Stimulated activated CD8-positive, alpha-beta memory T cell treated with anti-CD3 and anti-CD28 coated beads, Interleukin-15, amount 100 ng/mL, for 4 hours (primary cell): ENCODE results near the gene ZAP70.
"Not testable (repeated sequence)": the region's sequence is repeated elsewhere in the genome, so short reads cannot be mapped to it uniquely, and the experiment has no call there.

Source experiments
- DNase-seq, 2 donors: peaks; one replicate each; pipeline ENCODE4 v3.0.0-alpha.2; 2020; ENCODE audit warnings: low read depth in 2 of 2

ZAP70 gene

DNA sequence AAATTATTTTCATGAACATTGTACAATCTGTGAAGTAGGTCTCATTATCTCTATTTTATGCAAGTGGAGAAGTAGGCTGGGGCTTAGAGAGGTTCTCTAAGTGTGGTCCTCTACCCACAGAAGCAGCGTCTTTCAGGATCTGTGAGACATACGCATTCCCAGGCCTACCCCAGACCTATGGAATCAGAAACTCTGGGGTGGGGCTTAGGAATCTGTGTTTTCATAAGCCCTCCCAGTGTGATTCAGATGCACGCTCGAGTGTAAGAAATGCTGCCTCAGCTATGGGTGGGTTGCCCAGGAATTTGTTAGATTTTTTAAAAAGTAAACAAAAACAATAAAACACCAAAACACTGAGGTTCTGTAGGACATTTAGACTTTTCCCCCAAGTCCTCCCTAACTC lies 14.8 kb upstream of the ZAP70 start:
- DNase-seq: no peak

- no peak for DNase-seq
These were observed 13.5 kb upstream of the ZAP70 start for GRCh38 chr2:97699765-97700444.

GRCh38 chr2:97701186-97701585 lies 12.2 kb upstream of the ZAP70 start:
- no peak for DNase-seq

DNA sequence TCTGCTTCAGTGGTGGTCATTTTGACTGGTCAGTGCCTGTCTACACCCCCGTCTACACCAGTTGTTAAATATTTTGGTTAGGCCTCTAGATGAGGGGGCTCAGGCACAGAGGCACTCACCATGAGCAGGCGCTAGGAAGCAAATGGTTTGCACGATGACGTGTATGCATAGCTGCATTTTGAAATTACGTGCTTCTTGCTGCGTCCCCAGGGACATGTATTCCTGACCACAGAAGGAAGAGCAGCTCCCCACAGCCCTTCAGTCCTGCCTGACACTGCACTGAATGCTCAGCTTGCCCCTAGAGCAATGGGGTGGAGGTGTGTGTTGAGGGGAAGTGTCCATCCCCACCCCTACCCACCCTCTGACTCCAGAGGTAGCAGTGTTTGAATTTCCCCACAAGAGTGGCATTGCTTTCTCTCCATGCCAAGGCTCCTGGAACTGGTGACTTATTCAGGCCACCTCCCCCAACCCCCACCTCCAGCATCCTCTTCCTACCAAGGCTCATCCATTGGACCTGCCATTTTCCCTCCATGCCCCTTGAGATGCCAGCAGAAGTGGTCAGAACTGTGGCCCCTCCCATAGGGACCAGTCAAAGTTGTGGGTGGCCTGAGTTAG lies 11.4 kb upstream of the ZAP70 start:
- no peak for DNase-seq

GRCh38 chr2:97702731-97703470 lies 10.5 kb upstream of the ZAP70 start:
- DNase-seq: no peak

DNA sequence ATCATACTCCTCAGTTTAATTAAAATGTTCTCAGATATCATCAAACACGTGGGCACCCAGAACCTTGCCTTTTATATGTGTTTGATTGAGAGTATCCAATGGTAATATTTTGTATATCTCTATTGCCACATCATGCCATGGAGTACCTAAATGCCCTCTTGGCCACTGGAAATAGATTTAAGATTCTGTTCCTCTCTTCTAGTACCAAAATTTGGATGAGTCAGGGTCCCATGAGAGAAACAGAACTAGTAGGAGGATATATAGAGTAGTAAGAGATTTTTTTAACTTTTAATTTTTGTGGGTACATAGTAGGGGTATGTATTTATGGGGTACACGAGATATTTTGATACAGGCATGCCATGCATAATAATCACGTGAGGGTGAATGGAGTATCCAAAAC lies 9.6 kb upstream of the ZAP70 start:
- no peak for DNase-seq

DNA sequence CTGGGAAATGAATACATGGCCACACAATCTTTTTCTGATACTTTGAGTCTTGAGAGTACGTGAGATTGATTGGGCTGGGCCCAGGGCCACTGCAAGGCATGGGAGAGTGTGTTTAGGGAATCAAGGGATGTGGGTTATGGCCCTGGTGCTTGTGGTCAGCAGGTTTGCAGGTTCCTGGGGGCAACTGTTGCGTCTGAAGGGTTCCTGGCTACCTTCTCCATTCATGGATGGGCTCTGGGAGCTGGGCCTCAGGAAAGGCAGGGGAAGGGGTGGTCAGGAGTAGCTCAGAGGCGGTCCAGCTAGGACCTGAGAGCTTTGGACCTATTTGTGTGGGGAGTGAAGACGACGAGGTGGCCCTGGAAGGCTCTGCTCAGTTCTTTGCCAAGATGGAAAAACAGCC lies 8.4 kb upstream of the ZAP70 start:
- DNase-seq: no peak

DNA sequence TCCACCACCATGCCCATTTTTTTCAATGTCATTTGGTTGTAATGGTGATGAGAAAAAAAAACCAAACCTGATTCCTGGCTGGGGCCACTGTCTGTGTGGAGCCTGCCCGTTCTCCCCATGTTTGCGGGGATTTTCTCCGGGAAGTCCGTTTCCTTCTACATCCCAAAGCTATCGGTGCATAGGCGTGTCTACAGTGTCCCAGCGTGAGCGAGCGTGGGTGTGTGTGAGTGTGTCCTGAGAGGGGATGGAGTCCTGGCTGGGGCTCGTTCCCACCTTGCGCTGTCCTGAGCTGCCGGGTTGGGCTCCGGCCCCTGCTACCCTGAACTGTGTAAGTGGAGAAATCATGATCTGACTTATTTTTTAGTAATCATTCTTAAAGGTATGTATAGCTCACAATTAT lies 7.3 kb upstream of the ZAP70 start:
- DNase-seq: no peak

DNA sequence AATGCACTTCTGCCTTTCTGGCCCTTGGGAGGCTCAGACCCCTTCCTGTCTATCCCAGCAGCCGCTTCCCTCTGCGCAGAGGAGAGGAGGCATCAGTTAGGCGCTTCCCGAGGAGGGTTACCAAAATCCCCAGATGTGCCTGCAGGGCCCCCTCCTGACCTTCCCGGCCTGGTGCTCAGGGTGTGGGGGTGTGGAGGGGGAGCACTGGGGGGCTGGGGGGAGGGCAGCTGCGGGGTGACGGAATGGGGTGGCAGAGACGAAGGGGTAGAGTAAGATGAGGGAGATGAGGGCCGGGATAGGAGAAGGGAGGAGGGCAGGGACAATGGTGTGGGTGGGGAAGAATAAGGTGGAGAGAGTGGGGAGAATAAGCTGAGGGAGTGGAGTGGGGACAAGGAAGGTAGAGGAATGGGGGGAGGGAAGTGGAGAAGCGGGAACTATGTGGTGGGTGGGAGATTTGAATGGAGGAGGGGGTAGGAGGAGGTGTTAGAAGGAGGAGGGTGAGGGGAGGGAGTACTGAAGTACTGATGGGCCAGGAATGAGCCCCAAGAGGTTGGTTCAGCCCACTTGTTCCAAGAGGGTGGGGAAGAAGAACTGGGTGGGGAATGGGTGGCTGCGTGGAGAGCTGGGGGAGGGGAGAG lies 6.5 kb upstream of the ZAP70 start:
- DNase-seq: no peak

DNA sequence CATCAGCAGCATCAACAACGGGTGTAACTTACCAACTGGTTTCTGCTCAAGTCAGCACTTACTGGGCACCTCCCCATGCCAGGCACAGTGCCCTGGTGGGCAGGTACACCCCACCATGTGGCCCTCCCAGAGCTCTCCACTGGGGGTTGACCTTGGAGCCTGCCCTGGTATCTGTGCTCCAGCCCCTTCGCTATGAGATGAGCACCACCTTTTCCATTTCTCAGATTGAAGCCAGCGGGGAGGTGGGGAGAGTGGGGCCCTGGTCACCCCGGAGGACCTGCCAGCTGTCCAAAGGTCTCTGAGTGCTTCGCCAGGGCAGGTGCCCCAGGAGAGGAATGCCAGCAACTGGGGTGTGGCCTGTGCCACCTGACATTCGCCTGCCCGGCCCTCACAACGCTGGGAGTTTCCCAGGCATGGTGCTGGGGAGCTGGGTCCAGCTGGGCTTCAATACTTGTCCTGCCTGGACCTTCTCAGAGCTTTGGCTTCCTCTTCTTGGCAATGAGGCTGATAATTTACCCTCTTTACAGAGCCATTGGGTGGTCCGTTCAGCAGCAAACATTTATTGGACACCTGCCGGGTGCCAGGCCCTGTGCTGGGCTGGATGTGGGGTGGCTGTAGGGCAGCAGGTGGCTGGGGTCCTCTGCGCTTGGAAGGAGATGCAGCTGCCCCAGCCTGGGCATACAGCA lies 5.9 kb upstream of the ZAP70 start:
- DNase-seq: no peak

DNA sequence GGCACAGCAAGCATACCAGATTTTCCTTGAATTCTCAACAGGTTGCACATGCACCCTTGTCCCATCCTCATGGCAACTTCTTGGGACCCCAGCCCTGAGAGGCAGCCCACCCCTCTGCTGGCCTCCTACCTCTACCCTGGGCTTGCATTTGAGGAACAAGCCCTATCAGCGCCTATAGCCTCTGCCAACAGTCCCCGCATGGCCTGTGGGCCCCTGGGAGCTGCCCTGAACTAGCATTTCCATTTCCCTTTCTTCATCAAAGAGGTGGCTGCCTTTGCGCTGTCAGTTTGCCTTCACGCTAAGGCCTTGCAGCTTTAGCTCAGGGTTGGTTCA lies 5.4 kb upstream of the ZAP70 start:
- DNase-seq: no peak

DNA sequence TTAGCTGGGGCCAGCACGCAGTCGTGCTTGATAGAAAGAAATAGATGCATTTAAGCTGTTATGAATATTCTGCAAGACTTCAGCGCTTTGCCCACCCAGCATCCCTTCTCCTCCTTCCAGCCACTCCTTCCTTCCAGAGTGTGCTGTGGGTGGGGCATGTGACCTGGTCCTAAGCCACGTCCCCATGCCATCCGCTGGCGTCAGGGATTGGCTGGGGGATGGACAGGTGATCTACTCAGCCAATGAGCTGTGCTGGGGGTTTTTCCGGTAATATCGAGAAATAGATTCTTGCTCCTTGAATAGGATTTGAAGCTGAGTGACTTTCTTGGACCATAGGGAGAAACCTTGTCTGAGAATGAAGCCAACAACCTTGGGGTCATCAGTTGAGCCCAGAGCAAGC lies 4.8 kb upstream of the ZAP70 start:
- DNase-seq: no peak

DNA sequence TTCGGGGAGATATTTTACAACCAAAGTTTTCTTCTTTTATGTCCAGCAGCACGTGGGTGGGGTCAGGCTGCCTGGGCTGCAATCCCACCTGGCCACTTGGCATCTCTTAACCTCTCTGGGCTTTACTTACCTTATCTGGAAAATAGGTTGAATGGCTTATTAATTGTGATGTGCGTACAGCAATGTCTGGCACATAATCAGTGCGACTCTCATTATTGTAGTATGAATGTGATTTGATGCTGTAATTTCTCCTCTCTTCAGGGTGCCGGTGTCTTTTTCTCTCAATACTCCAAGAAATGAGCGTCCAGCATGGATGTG lies 2.0 kb upstream of the ZAP70 start:
- DNase-seq: no peak

DNA sequence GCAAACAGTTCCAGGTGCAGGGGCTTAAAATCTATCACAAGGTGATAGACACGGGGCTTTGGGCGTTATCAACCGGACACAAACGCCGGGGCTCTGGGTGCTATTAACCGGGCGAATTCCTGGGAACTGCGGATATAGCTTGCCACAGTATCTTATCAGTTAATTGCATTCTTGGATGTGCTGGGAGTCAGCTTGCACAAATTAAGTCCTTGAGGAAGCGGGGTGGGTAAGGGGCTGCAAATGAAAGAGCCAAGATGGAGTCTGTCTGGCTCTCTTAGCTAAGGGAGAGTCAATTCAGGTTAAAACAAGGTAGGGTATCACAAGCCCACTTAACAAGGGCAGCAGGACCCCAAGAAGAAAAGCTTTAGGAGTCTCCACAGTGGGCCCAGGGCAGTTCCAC lies 1.2 kb upstream of the ZAP70 start:
- not testable (repeated sequence) for DNase-seq

DNA sequence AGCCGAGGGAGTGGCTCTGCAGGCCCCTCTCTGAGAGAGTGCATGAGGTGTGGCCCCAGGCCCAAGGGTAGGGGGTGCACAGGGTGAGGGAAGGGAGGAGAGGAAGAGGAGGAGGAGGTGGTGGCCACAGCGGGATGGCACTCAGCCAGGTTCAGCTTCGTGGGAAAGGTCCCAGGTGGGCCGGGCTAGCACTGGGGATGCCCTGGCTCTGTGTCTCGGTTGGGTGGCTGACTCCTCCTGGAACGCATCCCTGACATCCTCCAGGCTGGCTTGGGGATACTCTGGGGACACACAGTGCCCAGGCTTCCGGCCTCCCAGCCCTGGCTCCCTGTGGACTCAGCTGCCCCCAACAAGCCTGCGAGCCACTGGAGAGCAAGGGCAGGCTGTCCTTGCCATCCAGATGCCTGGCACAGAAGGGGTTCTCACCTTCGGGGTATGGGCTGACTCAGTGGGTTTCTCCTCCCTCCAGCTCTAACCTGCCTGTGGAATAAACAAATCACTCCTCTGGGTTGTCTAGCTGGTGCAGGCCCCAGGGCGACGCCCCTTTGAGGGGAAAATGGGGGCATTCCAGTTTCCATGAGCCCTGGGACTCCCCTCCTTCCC lies 582 bp upstream of the ZAP70 start:
- peak; percentile 52 to 68 for DNase-seq

- DNase-seq: no peak
These were observed 941 bp downstream of the ZAP70 start for GRCh38 chr2:97714084-97714949.

DNA sequence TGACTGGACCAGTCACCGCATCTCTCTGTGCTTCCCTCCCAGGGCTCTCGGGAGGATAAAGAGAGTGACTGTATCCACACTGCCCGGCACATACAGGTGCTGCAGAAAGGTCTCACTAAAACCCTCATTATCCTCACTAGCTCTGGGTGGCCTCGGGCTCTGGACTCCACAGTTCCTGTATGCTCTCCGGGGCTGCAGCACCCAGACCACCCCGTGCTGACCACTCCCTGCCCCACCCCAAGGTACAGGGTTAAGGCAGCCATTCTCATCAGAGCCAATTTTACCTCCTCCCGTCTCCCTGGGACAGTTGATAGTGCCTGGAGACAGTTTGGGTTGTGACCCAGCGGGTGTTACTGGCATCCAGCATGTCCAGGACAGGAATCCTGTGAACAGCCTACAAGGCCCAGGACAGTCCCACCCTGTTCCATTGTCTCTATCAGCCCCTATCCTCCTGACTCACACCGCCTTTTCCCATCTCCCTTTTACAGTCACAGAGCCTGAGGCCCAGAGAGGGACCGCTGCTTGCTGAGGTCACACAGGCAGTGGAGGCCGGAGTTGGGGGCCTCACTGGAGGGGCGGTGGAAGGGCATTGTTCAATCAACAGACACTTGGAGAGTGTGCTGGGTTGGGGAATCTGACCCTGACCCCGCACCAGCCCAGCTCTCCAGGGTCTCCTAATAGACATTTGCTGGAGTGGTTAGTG lies 1.7 kb downstream of the ZAP70 start:
- DNase-seq: no peak

GRCh38 chr2:97715951-97716694 lies 2.7 kb downstream of the ZAP70 start:
- DNase-seq: no peak

GRCh38 chr2:97716695-97717612 lies 3.6 kb downstream of the ZAP70 start:
- DNase-seq: no peak
